ENCODE measurements around the gene PDE4B. TPM values are rescaled to one million over a fixed set of nuclear protein-coding genes. Genes with fewer than 3 reads are reported as not detected.

Gene PDE4B
- total and polyA plus RNA-seq, 9 donors, result 1.7 to 8.2 (median 5.1) TPM

GRCh38 chr1:66283622-66284041 lies 490.9 kb downstream of the PDE4B start:
- no peak overlapping the region for H3K27ac ChIP-seq
- WGBS, 3 donors, result 86 to 90% (median 87%) methylated on average over 2 of the region's 2 CpGs
- no peaks in the 10 kb centered on the region for H3K4me1 ChIP-seq (ENCODE audit: insufficient read depth)
- no peaks in the 10 kb centered on the region for H3K36me3 ChIP-seq
- H3K9me3 ChIP-seq, result no peaks in the 10 kb centered on the region
- H3K4me3 ChIP-seq, result no peak overlapping the region
- no peak for DNase-seq
- TF ChIP-seq EP300 (IDR thresholded peaks at IDR 0.05) (no peak), CTCF (IDR thresholded peaks at IDR 0.05) (no peak), POLR2A (IDR thresholded peaks at IDR 0.05) (no peak)
- H3K27me3 ChIP-seq, result no peaks in the 10 kb centered on the region
- intact Hi-C loops (cut with DNase I), result no loop called here

- H3K4me3 ChIP-seq, result no peak overlapping the region
- DNase-seq, result no peak
- no peak overlapping the region for H3K27ac ChIP-seq
- TF ChIP-seq CTCF (IDR thresholded peaks at IDR 0.05), result no peak
- no peak for TF ChIP-seq POLR2A (IDR thresholded peaks at IDR 0.05)
- no peak for TF ChIP-seq EP300 (IDR thresholded peaks at IDR 0.05)
- intact Hi-C loops (cut with DNase I), result no loop called here
- no peaks in the 10 kb centered on the region for H3K27me3 ChIP-seq
- H3K9me3 ChIP-seq, result no peaks in the 10 kb centered on the region
- no peaks in the 10 kb centered on the region for H3K36me3 ChIP-seq
- no peaks in the 10 kb centered on the region for H3K4me1 ChIP-seq (ENCODE audit: insufficient read depth)
- WGBS, 3 donors, result 71 to 82% (median 75%) methylated on average over 2 of the region's 2 CpGs
Observed at GRCh38 chr1:66284746-66285145, 492.1 kb downstream of the PDE4B start.

GRCh38 chr1:66285618-66286270 lies 493.0 kb downstream of the PDE4B start:
- H3K4me1 ChIP-seq (ENCODE audit: insufficient read depth), result no peaks in the 10 kb centered on the region
- no peak overlapping the region for H3K27ac ChIP-seq
- H3K4me3 ChIP-seq, result no peak overlapping the region
- TF ChIP-seq POLR2A (IDR thresholded peaks at IDR 0.05), result no peak
- no peak for TF ChIP-seq EP300 (IDR thresholded peaks at IDR 0.05)
- 71 to 78% (median 77%) methylated on average over 2 of the region's 2 CpGs for WGBS, 3 donors
- H3K27me3 ChIP-seq, result no peaks in the 10 kb centered on the region
- intact Hi-C loops (cut with DNase I), result no loop called here
- no peak for DNase-seq
- H3K36me3 ChIP-seq, result no peaks in the 10 kb centered on the region
- H3K9me3 ChIP-seq, result no peaks in the 10 kb centered on the region

- H3K27ac ChIP-seq, result no peak overlapping the region
- intact Hi-C loops (cut with DNase I), result no loop called here
- no peaks in the 10 kb centered on the region for H3K27me3 ChIP-seq
Observed at GRCh38 chr1:66286307-66286706, 493.6 kb downstream of the PDE4B start.

More at GRCh38 chr1:66286307-66286706, 493.6 kb downstream of the PDE4B start:
- H3K9me3 ChIP-seq, result no peaks in the 10 kb centered on the region
- no peaks in the 10 kb centered on the region for H3K4me1 ChIP-seq (ENCODE audit: insufficient read depth)
- H3K36me3 ChIP-seq, result no peaks in the 10 kb centered on the region
- no peak for DNase-seq
- no peak for TF ChIP-seq CTCF (IDR thresholded peaks at IDR 0.05)
- TF ChIP-seq POLR2A (IDR thresholded peaks at IDR 0.05), result no peak
- TF ChIP-seq EP300 (IDR thresholded peaks at IDR 0.05), result no peak
- H3K4me3 ChIP-seq, result no peak overlapping the region
